DMS 273 (cell line): ENCODE results near the gene INTS3.
"Not testable (repeated sequence)": the region's sequence is repeated elsewhere in the genome, so short reads cannot be mapped to it uniquely, and the experiment has no call there.

Source experiments
- DNase-seq: peaks from one replicate; lab custom pipeline; 2025; ENCODE audit not compliant: unreplicated experiment; lab: John Stamatoyannopoulos, UW

Gene INTS3

DNA sequence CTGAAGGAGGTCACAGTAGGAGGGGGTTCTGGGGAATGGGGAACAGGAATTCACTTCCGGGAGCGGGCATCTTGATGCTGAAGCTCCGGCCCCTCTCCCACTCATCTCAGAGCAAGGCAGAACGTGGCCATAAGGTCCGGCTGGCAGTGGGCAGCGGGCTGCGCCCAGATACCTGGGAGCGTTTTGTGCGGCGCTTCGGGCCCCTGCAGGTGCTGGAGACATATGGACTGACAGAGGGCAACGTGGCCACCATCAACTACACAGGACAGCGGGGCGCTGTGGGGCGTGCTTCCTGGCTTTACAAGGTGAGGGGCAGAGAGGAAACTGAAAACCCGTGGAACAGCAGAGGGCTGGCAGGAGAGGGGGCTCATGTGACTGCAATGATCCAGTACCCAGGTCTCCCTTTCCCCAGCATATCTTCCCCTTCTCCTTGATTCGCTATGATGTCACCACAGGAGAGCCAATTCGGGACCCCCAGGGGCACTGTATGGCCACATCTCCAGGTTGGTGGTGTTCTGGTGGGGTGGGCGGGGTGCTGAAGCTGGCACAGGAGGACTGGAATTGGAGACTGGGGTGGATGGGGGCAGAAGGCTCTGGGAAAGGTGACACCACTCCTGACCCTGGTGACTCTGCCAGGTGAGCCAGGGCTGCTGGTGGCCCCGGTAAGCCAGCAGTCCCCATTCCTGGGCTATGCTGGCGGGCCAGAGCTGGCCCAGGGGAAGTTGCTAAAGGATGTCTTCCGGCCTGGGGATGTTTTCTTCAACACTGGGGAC is 50.4 kb downstream of the INTS3 start:
- DNase-seq, result no peak

GRCh38 chr1:153778824-153779519 is 51.1 kb downstream of the INTS3 start:
- DNase-seq, result no peak

GRCh38 chr1:153779781-153780541 is 52.1 kb downstream of the INTS3 start:
- no peak for DNase-seq

- DNase-seq, result no peak
These were observed 52.7 kb downstream of the INTS3 start for GRCh38 chr1:153780551-153780950.

- DNase-seq, result not testable (repeated sequence)
These were observed 54.8 kb downstream of the INTS3 start for GRCh38 chr1:153782648-153783047.

- peak; percentile 98 for DNase-seq
These were observed 55.7 kb downstream of the INTS3 start for GRCh38 chr1:153783233-153784190.

- DNase-seq, result no peak
These were observed 58.4 kb downstream of the INTS3 start for GRCh38 chr1:153786038-153786790.

DNA sequence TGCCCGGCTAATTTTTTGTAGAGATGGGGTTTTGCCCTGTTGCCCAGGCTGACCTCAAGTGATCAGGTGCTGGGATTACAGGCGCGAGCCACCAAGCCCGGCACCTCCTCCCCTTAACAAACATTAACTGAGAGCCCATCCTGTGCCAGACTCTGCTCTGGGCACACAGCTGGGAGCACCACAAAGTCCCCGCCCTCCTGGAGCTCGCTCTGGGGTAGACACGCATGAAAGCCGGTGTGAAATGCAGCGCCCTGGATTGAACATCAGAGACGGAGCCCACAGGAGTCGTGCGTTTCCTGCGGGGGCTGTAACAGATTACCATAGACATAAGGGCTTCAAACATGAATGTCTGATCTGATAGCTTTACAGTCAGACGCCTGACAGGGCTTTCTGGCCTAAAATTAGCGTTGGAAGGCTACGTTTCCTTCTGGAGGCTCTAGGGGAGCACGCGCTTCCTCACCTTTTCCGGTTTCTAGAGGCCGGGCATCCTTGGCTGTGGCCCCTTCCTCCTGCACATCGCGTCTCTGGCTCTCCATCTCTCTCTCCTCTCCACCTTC is 61.7 kb downstream of the INTS3 start:
- DNase-seq, result no peak

DNA sequence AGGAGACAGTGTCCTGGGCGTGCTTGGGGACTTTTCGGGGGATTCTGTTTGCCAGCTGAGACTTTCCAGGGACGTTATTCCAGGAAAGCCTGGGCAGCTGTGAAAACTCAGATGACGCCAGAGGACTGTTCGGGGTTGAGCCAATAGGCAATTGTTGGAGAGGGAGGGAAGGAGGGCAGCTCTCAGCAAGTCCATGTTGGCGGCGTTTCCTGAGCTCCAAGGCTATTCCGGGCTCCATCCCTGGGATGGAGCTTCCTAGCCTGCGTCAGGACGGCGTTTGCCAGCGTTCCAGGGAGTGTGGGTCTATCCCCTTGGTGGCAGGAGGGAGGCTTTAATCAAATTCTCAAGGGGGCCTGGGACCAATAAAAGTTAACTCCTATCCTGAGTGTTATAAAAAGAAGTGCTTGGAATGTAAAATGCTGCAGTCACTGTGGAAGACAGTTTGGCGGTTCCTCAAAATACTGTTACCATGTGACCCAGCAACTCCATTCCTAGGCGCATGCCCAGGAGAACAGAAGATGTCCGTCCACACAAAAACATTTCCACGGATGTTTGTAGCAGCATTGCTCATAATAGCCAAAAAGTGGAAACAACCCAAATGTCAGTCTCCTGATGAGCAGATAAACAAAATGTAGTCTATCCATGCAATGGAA is 62.6 kb downstream of the INTS3 start:
- DNase-seq, result no peak

DNA sequence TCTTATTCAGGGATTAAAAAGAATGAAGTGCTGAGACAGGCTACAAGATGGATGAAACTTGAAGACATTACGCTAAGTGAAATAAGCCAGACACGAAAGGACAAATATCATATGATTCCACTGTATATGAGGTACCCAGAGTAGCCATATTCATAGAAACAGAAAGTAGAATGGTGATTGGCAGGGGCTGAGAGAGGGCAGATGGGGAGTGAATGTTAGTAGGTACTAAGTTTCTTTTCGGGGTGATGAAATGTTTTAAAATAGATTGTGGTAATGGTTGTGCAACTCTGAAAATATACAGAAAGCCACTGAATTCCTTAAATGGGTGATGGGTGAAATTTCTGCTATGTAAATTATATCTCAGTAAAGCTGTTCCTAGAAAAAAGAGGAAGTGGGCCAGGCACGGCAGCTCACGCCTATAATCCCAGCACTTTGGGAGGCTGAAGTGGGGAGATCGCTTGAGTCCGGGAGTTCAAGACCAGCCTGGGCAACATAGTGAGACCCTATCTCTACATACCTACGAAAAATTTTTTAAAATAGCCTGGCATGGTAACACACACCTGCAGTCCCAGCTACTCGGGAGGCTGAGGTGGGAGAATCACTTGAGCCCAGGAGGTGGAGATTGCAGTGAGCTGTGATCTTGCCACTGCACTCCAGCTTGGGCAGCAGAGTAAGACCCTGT is 63.3 kb downstream of the INTS3 start:
- DNase-seq, result no peak

DNA sequence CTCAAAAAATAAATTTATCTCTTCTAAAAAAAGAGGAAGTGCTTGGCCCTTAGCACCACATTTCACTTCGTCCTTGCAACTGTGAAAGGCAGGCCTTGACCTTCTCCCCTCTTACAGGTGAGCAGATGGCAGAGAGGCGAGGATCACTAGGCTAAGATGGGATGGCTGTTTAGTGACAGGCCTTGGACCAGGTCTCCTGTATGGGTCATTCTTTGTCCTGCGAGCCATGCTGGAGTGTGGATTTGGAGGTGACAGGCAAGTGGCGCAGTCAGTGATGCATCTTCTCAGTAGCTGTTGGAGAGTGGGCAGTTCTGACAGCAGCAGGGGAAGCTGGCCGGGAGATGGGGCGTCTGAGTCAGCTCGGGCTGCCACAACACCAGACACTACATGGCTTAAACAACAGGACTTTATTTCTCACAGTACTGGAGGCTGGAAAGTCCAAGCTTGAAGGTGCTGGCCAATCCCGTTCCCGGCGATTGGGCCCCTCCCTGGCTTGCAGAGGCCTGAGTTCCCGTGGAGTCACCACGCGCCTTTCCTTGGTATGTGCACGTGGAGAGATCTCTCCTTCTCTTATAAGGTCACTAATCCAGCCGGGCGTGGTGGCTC is 63.9 kb downstream of the INTS3 start:
- DNase-seq, result no peak

DNA sequence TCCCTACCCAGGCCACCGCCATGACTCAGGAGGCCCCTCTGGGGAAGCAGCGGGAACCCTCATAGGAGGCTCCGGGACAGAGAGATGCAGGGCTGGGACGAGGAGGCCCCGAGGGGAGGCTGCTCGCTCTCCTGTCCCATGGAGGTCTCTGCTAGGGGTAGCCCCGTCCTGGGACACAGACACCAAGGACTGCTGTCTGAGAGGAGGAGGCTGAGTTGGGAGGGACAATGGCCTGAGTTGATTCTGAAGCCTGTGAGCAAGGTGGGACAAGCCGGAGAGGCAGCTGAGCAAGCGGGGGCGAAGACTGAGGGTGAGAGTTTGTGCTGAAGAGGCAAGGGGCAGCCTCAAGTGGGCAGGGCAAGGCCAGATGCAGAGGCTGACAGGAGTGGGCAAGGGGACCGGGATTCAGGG is 64.8 kb downstream of the INTS3 start:
- DNase-seq, result no peak

DNA sequence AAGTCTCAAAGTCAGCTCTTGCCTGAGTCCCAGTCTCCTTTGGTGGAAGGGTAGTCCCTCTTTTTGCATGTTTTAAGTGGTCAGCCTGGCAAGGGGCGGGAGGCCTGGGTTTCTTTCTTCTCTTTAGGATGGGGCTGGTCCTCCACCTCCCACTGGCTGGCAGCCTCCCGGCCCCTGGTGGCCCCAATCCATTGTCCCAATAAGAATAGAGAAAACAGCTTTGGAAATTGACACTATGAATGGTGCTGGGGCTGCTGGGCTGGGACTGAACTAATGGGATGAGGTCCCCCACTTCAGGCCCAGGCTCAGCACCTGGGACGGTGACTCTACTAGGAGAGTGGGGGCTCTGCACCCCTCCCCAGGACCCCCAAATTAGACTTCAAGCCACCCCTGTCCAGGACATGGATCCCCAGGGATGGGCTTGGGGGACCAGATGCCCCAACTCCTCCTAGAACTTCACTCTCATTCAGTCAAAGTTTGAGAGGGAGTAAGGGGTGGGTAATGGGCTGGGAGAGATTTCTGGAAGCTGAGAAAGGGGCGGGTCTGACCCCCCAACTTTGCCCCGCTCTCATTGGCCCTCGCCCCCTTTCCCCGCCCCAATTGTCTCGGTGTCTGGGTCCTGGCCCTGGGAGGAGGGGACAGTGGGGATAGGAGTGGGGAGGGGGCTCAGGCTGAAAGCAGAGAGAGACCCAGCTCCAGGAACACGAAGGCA is 65.6 kb downstream of the INTS3 start:
- no peak for DNase-seq

DNA sequence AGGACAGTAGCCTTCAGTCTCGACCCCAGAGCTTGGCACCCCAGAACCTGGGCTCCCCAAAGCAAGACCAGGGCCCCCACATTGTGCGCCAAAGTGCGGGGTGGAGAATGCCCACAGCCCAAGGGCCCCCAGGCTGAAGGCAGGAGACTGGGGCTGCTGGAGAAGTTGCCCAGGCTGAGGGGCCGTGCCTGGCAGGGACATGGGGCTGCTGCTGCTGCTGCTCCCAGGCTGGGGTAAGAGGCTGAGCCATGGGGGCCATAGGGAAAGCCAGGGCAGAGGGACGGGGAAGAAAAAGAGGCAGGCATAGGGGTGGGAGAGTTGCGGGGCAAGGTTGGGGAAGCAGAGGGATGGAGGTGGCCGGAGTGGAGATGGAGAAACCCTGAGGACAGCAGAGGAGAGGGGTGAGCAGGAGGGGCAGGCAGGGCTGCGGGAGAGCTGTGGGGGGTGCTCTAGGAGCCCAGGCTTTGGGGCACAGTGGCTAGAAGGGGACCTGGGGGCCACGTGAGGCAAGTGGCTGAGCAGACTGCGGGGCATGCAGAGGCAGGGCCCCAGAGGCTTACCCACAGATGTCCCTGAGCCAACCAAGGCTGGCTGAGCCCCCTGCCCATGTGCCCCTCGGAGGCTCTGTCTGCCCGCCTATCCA is 66.2 kb downstream of the INTS3 start:
- DNase-seq, result no peak

GRCh38 chr1:153794624-153795329 is 66.9 kb downstream of the INTS3 start:
- no peak for DNase-seq

DNA sequence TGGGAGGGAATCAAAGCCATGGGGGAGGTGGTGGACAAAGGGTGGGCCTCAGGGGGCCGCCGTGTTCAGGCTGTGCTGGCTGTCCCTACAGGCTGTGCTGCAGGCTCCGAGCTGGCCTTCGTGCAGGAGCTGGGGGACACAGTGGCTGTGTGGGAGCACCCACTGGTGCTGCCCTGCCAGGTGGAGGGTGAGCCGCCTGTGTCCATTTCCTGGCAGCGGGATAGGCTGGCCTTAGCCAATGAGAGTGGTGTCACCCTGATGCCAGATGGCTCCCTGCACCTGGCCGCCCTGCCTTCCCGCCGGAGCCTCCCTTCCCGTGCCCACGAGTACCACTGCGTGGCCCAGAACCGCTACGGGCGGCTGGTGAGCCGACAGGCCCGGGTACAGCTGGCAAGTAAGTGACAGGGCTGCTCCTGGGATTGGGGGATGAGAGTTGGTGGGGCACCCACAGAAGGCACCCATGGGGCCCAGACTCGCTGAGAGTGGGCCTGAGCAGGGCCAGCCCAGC is 67.5 kb downstream of the INTS3 start:
- no peak for DNase-seq
